NCI-H446 treated with DMSO at 0.1 percent for 48 hours (cell line): ENCODE results near the gene BANF1.
A peak's percentile ranks its signal among the peaks of the same experiment; 100 is the strongest.

Source experiments
- DNase-seq: peaks from one replicate; lab custom pipeline; 2025; lab: John Stamatoyannopoulos, UW

BANF1 gene

GRCh38 chr11:66039765-66040164 is 37.5 kb downstream of the BANF1 start:
- no peak for DNase-seq

- no peak for DNase-seq
These were observed 40.1 kb downstream of the BANF1 start for GRCh38 chr11:66042227-66042995.

- no peak for DNase-seq
These were observed 40.9 kb downstream of the BANF1 start for GRCh38 chr11:66042996-66043906.

- no peak for DNase-seq
These were observed 42.5 kb downstream of the BANF1 start for GRCh38 chr11:66044757-66045156.

- DNase-seq: peak; percentile 18
These were observed 42.9 kb downstream of the BANF1 start for GRCh38 chr11:66045177-66045639.

GRCh38 chr11:66046901-66047300 is 44.6 kb downstream of the BANF1 start:
- DNase-seq: no peak

- no peak for DNase-seq
These were observed 45.5 kb downstream of the BANF1 start for GRCh38 chr11:66047541-66048365.

GRCh38 chr11:66048547-66049323 is 46.4 kb downstream of the BANF1 start, which contains the start of gene GAL3ST3:
Gene GAL3ST3, minus strand, starts transcription at chr11:66049161. Its CDS starts 3,746 bp downstream, at chr11:66045415.
- DNase-seq: no peak

- DNase-seq: no peak
These were observed 48.4 kb downstream of the BANF1 start for GRCh38 chr11:66050581-66051231.

- no peak for DNase-seq
These were observed 49.1 kb downstream of the BANF1 start for GRCh38 chr11:66051371-66051765.

- peak; percentile 98 for DNase-seq
These were observed 49.7 kb downstream of the BANF1 start, which contains the start of gene SF3B2 for GRCh38 chr11:66051766-66052663. Gene SF3B2, plus strand, starts transcription at chr11:66052364. Its CDS starts 21 bp downstream, at chr11:66052385.

- no peak for DNase-seq
These were observed 50.3 kb downstream of the BANF1 start for GRCh38 chr11:66052664-66052982.
